PC-3 (cell line): ENCODE measurements around the gene AVP.

Source experiments
- EZH2 ChIP-seq: fragments of 300-600 bp; sonication (generic); IDR thresholded peaks from one replicate; pipeline ENCODE4 v1.6.1; 2017; ENCODE audit warnings: antibody characterized with exemption, mild to moderate bottlenecking, low read length; ENCODE audit not compliant: unreplicated experiment
- EZH2phosphoT487 ChIP-seq: fragments of 300-600 bp; sonication (generic); IDR thresholded peaks from 2 replicates; pipeline ENCODE4 v1.6.1; 2018; ENCODE audit warnings: mild to moderate bottlenecking, antibody characterized with exemption, low read length, borderline replicate concordance
- TF ChIP-seq, protein P1 (sequence below): fragments of 300-600 bp; sonication (generic); conservative IDR thresholded peaks from 2 replicates; pipeline ENCODE4 v1.5.1; 2017; ENCODE audit warnings: antibody characterized with exemption, low read depth, mild to moderate bottlenecking, low read length

DNA sequence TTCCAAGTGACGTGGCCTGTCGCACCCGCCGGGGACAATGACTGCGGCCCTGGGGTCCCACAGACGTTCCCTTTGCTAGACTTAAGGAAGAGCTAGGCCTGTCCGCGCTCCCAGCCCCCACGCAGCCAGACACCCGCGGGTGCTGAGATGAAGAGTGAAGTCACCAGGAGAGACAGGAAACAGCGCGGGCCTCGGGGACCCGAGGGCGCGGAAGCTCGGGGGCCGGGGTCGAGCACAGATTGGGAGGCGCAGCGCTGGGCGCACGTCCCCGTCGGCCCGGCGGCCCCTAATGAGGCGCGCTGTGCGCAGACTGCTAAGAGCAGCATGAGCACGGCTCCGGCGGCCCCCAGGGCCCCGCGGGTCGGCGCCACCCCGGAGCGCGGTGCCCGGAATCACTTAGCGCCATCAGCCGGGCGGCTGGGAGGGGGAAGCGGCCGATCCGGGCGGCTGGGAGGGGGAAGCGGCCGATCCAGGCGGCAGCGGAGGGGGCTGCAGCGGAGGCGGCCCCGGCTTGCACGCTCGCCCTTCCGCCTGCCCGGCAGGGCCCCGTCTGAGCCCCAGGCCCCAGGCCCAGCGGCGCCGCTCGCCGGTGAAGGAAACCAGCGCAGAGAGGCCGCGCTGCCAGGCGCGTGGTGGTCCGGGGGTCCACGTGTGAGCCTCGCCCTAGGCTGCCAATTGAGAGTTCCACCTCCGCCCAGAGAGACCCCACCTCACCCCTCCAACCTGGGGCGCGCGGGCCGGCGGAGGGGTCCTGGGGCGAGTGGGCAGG, 8.3 kb upstream of the AVP start:
- TF ChIP-seq, protein P1, sequence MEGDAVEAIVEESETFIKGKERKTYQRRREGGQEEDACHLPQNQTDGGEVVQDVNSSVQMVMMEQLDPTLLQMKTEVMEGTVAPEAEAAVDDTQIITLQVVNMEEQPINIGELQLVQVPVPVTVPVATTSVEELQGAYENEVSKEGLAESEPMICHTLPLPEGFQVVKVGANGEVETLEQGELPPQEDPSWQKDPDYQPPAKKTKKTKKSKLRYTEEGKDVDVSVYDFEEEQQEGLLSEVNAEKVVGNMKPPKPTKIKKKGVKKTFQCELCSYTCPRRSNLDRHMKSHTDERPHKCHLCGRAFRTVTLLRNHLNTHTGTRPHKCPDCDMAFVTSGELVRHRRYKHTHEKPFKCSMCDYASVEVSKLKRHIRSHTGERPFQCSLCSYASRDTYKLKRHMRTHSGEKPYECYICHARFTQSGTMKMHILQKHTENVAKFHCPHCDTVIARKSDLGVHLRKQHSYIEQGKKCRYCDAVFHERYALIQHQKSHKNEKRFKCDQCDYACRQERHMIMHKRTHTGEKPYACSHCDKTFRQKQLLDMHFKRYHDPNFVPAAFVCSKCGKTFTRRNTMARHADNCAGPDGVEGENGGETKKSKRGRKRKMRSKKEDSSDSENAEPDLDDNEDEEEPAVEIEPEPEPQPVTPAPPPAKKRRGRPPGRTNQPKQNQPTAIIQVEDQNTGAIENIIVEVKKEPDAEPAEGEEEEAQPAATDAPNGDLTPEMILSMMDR, result no peak
- TF ChIP-seq EZH2phosphoT487 (no peak), EZH2 (no peak)
